Cardiac fibroblast (primary cell): ENCODE results near the gene CTDP1.
A peak's percentile ranks its signal among the peaks of the same experiment; 100 is the strongest.

Experiments used
- DNase-seq, 2 donors: peaks; one replicate each; pipeline versions ENCODE4 v3.0.0 to v3.0.0-alpha.2; 2010; ENCODE audit warnings: low read depth in 2 of 2
- H3K4me3 ChIP-seq, 2 donors: replicated peaks in 1 of 2; 1 replicate in 1 of 2; 2 replicates in 1 of 2; pipeline ENCODE4 v1.5.1; 2011; ENCODE audit warnings: low read depth in 2 of 2, low read length in 2 of 2, mild to moderate bottlenecking in 2 of 2, moderate library complexity in 1 of 2
- CTCF ChIP-seq: IDR thresholded peaks from one replicate; pipeline ENCODE4 v1.5.1; 2011; ENCODE audit warnings: low read depth, mild to moderate bottlenecking, low read length, inconsistent platforms

CTDP1 gene

GRCh38 chr18:79677221-79677620, 2.4 kb upstream of the CTDP1 start:
- DNase-seq: no peak
- TF ChIP-seq CTCF: no peak
- no peak overlapping the region for H3K4me3 ChIP-seq

GRCh38 chr18:79677840-79678239, 1.8 kb upstream of the CTDP1 start:
- no peak for DNase-seq
- TF ChIP-seq CTCF: no peak
- H3K4me3 ChIP-seq: peak overlapping the region in 1 of 2 donors; percentile 92

- DNase-seq: peak; percentile 99
- no peak for TF ChIP-seq CTCF
- peak overlapping the region; percentile 77 to 92 for H3K4me3 ChIP-seq
These were observed 695 bp upstream of the CTDP1 start for GRCh38 chr18:79678665-79679551.

- TF ChIP-seq CTCF: no peak
- peak; percentile 59 to 63 for DNase-seq
- H3K4me3 ChIP-seq: peak overlapping the region; percentile 77 to 92
These were observed 687 bp downstream of the CTDP1 start for GRCh38 chr18:79680100-79680879.

GRCh38 chr18:79680891-79681339, 1.3 kb downstream of the CTDP1 start:
- peak overlapping the region; percentile 77 to 92 for H3K4me3 ChIP-seq
- TF ChIP-seq CTCF: no peak
- DNase-seq: no peak

- DNase-seq: no peak
- H3K4me3 ChIP-seq: no peak overlapping the region
- TF ChIP-seq CTCF: no peak
These were observed 2.1 kb downstream of the CTDP1 start for GRCh38 chr18:79681484-79682387.
